Suprapubic skin (tissue), 4 donors: Measurements from ENCODE around the gene ONECUT2.

ENCODE experiments used
- POLR2A ChIP-seq, 2 donors: fragments of 450-650 bp; IDR thresholded peaks; one replicate each; pipeline ENCODE4 v1.6.1; 2017; ENCODE audit warnings: antibody characterized with exemption in 2 of 2, mild to moderate bottlenecking in 2 of 2, moderate library complexity in 2 of 2
- POLR2AphosphoS5 ChIP-seq, 3 donors: sonication (generic); formaldehyde crosslinking; IDR thresholded peaks; one replicate each; pipeline ENCODE4 v1.6.1; 2017; ENCODE audit warnings: antibody characterized with exemption in 3 of 3
- TF ChIP-seq, protein P1 (sequence below), 2 donors: fragments of 200-600 bp in 1 of 2; fragments of 450-650 bp in 1 of 2; sonication (generic) in 1 of 2; IDR thresholded peaks; one replicate each; pipeline ENCODE4 v1.5.1; 2016 to 2019; ENCODE audit warnings: antibody characterized with exemption in 2 of 2, mild to moderate bottlenecking in 1 of 2, moderate library complexity in 1 of 2

DNA sequence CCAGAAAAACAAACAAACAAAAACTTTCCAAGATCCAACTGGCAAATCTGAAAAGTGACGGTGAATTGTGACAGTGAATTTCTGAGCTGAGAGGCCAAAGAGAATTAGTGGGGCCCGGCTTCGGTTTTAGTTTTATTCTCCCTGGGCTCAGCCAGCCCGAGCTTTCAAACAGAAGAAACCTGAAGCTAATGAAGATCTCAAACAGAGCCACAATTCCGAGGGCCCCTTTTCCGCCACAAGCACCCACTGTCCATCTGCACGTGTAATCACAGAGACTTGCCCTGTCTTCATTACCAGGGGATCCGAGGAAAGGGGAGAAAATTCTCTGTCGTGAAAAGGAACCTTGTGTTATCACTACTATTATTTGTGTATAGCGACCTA lies 4.2 kb upstream of the ONECUT2 start:
- TF ChIP-seq, protein P1, sequence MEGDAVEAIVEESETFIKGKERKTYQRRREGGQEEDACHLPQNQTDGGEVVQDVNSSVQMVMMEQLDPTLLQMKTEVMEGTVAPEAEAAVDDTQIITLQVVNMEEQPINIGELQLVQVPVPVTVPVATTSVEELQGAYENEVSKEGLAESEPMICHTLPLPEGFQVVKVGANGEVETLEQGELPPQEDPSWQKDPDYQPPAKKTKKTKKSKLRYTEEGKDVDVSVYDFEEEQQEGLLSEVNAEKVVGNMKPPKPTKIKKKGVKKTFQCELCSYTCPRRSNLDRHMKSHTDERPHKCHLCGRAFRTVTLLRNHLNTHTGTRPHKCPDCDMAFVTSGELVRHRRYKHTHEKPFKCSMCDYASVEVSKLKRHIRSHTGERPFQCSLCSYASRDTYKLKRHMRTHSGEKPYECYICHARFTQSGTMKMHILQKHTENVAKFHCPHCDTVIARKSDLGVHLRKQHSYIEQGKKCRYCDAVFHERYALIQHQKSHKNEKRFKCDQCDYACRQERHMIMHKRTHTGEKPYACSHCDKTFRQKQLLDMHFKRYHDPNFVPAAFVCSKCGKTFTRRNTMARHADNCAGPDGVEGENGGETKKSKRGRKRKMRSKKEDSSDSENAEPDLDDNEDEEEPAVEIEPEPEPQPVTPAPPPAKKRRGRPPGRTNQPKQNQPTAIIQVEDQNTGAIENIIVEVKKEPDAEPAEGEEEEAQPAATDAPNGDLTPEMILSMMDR (IDR thresholded peaks at IDR 0.05), result no peak
- TF ChIP-seq POLR2A (IDR thresholded peaks at IDR 0.05) (no peak), POLR2AphosphoS5 (IDR thresholded peaks at IDR 0.05) (no peak)
